Endodermal cell (in vitro differentiated cells): Measurements from ENCODE around the gene ATP1A2. TPM values are rescaled to one million over a fixed set of nuclear protein-coding genes. Genes with fewer than 3 reads are reported as not detected.

Experiments
- DNase-seq: peaks from one replicate; pipeline ENCODE4 v3.0.0-alpha.2; 2017
- H3K27ac ChIP-seq: 2 replicates; pipeline ENCODE4 v1.5.1; 2013; ENCODE audit warnings: mild to moderate bottlenecking, low read depth, low read length, moderate library complexity
- H3K27me3 ChIP-seq: 2 replicates; pipeline ENCODE4 v1.6.1; 2013; ENCODE audit warnings: mild to moderate bottlenecking, low read length, moderate library complexity; ENCODE audit not compliant: insufficient read depth, control insufficient read depth, poor library complexity, severe bottlenecking
- H3K36me3 ChIP-seq: 2 replicates; pipeline ENCODE4 v1.7.0; 2013; ENCODE audit warnings: mild to moderate bottlenecking, low read length, moderate library complexity; ENCODE audit not compliant: control insufficient read depth, insufficient read depth
- H3K4me1 ChIP-seq: one replicate; pipeline ENCODE4 v1.7.0; 2013; ENCODE audit warnings: low read length; ENCODE audit not compliant: control insufficient read depth, insufficient read depth
- H3K4me3 ChIP-seq: 2 replicates; pipeline ENCODE4 v1.5.1; 2013; ENCODE audit warnings: mild to moderate bottlenecking, low read length, moderate library complexity
- H3K9ac ChIP-seq: 2 replicates; pipeline ENCODE4 v1.6.1; 2013; ENCODE audit warnings: mild to moderate bottlenecking, low read length, moderate library complexity; ENCODE audit not compliant: poor library complexity, severe bottlenecking; ENCODE audit errors: extremely low read depth
- H3K9me3 ChIP-seq: 2 replicates; pipeline ENCODE4 v1.6.1; 2013; ENCODE audit warnings: mild to moderate bottlenecking, low read length, moderate library complexity; ENCODE audit not compliant: control insufficient read depth
- H3K27ac Mint-ChIP-seq: 2 replicates; pipeline ENCODE4 v1.8.0; 2020; ENCODE audit warnings: mixed read lengths
- H3K27me3 Mint-ChIP-seq: 2 replicates; pipeline ENCODE4 v1.8.0; 2021; ENCODE audit warnings: mild to moderate bottlenecking, mixed read lengths; ENCODE audit not compliant: insufficient read depth
- H3K36me3 Mint-ChIP-seq: 2 replicates; pipeline ENCODE4 v1.8.0; 2020; ENCODE audit warnings: low read depth, mixed read lengths
- H3K4me1 Mint-ChIP-seq: 2 replicates; pipeline ENCODE4 v1.8.0; 2020; ENCODE audit warnings: mixed read lengths
- H3K4me3 Mint-ChIP-seq: 2 replicates; pipeline ENCODE4 v1.8.0; 2020; ENCODE audit warnings: mild to moderate bottlenecking, moderate library complexity, mixed read lengths
- H3K9me3 Mint-ChIP-seq: 2 replicates; pipeline ENCODE4 v1.8.0; 2020; ENCODE audit warnings: mild to moderate bottlenecking, mixed read lengths
- WGBS, 2 experiments: methylation state at CpG; one replicate each; pipeline versions ENCODE4 v1.1.5 to v1.1.7; 2013; ENCODE audit warnings: missing lambda C conversion rate in 2 of 2, mixed read lengths in 1 of 2; ENCODE audit not compliant: insufficient coverage in 1 of 2, insufficient read length in 1 of 2; 5-methylcytosine and 5-hydroxymethylcytosine counted together
- total RNA-seq, 2 donors: library from RNA; stranded (reverse); fragmentation: NEBNext Ultra II Directional in 1 of 2; extraction: Animal tissue kit (Norgen Biotek cat#: 25700) in 1 of 2; gene quantifications; 2 replicates in 1 of 2; 3 replicates in 1 of 2; pipeline ENCODE4 v1.2.1, GENCODE V29; 2021
- TF ChIP-seq, protein P1 (sequence below): fragments of 200-600 bp; sonication (generic); conservative IDR thresholded peaks from 2 replicates; pipeline ENCODE4 v1.5.0; 2021; ENCODE audit warnings: antibody characterized with exemption, mild to moderate bottlenecking

Gene ATP1A2
- total RNA-seq, 2 donors from 2014 or later = 3.0 to 3.2 TPM

DNA sequence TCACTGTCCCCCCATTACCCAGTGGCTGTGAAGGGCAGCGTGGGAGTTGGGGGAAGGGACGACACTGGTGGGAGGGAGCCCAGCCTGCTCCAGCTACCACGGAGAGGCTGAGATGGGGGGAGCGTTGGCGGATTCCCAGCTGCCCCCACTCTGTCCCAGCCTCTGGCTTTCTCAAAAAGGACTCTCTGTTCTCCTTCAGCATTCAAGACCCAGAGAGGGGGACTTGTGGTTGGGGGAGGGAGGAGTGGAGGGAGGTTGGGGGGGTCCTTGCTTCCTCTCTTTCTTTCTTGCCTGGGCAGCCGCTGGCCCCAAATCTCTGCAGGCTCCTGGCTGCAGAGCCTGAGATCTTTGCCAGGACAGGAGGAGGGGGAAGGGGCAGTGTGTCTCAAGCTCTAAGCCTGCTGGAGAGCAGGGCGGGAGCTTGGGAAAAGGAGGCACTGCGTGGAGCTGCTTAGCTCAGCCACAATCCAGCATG is 2.2 kb downstream of the ATP1A2 start:
- 29 to 54% methylated on average over 4 to 8 of the region's 8 CpGs for WGBS, 2 experiments
- no peaks in the 10 kb centered on the region for H3K9me3 Mint-ChIP-seq
- Histone ChIP-seq H3K4me3 (no peak overlapping the region), H3K4me1 (peaks cover 33% of the 10 kb centered on the region), H3K27me3 (no peaks in the 10 kb centered on the region), H3K9me3 (no peaks in the 10 kb centered on the region), H3K27ac (no peak overlapping the region), H3K36me3 (no peaks in the 10 kb centered on the region), H3K9ac (no peak overlapping the region)
- TF ChIP-seq, protein P1, sequence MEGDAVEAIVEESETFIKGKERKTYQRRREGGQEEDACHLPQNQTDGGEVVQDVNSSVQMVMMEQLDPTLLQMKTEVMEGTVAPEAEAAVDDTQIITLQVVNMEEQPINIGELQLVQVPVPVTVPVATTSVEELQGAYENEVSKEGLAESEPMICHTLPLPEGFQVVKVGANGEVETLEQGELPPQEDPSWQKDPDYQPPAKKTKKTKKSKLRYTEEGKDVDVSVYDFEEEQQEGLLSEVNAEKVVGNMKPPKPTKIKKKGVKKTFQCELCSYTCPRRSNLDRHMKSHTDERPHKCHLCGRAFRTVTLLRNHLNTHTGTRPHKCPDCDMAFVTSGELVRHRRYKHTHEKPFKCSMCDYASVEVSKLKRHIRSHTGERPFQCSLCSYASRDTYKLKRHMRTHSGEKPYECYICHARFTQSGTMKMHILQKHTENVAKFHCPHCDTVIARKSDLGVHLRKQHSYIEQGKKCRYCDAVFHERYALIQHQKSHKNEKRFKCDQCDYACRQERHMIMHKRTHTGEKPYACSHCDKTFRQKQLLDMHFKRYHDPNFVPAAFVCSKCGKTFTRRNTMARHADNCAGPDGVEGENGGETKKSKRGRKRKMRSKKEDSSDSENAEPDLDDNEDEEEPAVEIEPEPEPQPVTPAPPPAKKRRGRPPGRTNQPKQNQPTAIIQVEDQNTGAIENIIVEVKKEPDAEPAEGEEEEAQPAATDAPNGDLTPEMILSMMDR = no peak
- no peak overlapping the region for H3K4me3 Mint-ChIP-seq
- H3K36me3 Mint-ChIP-seq = no peaks in the 10 kb centered on the region
- peaks cover 5% of the 10 kb centered on the region for H3K27me3 Mint-ChIP-seq
- DNase-seq = peak; percentile 74
- H3K27ac Mint-ChIP-seq = no peak overlapping the region
- H3K4me1 Mint-ChIP-seq = peaks cover 48% of the 10 kb centered on the region

DNA sequence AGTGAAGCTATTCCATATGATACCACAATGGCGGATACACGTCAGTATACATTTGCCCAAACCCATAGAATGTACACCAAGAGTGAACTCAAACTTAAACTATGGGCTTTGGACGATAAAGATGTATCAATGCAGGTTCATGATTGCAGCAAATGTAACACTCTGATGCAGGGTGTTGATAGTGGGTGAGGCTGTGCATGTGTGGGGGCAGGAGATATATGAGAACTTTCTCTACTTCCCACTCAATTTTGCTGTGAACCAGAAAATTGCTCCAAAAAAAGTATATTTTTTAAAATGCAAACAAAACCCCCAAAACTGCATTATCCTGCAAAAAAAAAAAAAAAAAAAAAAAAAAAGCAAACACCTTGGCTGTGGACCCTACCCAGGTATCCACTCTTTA is 3.4 kb downstream of the ATP1A2 start:
- Mint-ChIP-seq H3K36me3 (no peaks in the 10 kb centered on the region), H3K27me3 (peaks cover 5% of the 10 kb centered on the region), H3K4me1 (peaks cover 37% of the 10 kb centered on the region), H3K27ac (no peak overlapping the region), H3K9me3 (no peaks in the 10 kb centered on the region), H3K4me3 (no peak overlapping the region)
- TF ChIP-seq, protein P1 = no peak
- Histone ChIP-seq H3K9me3 (no peaks in the 10 kb centered on the region), H3K27me3 (no peaks in the 10 kb centered on the region), H3K4me1 (peaks cover 26% of the 10 kb centered on the region), H3K36me3 (no peaks in the 10 kb centered on the region), H3K4me3 (no peak overlapping the region), H3K27ac (no peak overlapping the region), H3K9ac (no peak overlapping the region)
- 92 to 95% methylated on average over 2 to 3 of the region's 3 CpGs for WGBS, 2 experiments
- DNase-seq = no peak

DNA sequence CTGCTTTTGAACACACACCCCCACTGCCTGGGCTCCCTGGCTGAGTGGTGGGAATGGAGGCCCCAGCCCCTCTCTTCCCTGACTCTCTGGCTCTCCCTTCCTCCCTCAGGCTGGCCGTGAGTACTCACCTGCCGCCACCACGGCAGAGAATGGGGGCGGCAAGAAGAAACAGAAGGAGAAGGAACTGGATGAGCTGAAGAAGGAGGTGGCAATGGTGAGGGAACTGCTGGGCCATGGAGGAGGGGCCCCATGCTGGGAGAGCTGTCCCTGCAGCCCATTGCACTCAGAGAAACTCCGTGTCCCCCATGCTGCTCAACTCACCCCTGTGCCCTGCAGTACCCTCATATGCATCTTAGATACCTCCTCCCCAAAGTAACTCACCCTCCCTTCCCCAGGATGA is 5.2 kb downstream of the ATP1A2 start:
- DNase-seq = no peak
- no peaks in the 10 kb centered on the region for H3K36me3 ChIP-seq
- no peak overlapping the region for H3K9ac ChIP-seq
- Mint-ChIP-seq H3K36me3 (no peaks in the 10 kb centered on the region), H3K9me3 (no peaks in the 10 kb centered on the region), H3K4me1 (peaks cover 19% of the 10 kb centered on the region), H3K27ac (no peak overlapping the region), H3K27me3 (peaks cover 3% of the 10 kb centered on the region), H3K4me3 (no peak overlapping the region)
- TF ChIP-seq, protein P1 = no peak
- no peaks in the 10 kb centered on the region for H3K27me3 ChIP-seq
- H3K4me3 ChIP-seq = no peak overlapping the region
- H3K4me1 ChIP-seq = peaks cover 14% of the 10 kb centered on the region
- H3K27ac ChIP-seq = no peak overlapping the region
- 84 to 100% methylated on average over 1 to 5 of the region's 5 CpGs for WGBS, 2 experiments
- no peaks in the 10 kb centered on the region for H3K9me3 ChIP-seq
